NCI-H1694 (cell line): ENCODE data around the gene SRSF4.
"Not testable (repeated sequence)": the region's sequence is repeated elsewhere in the genome, so short reads cannot be mapped to it uniquely, and the experiment has no call there.

Experiments used
- DNase-seq: peaks from one replicate; lab custom pipeline; 2025; lab: John Stamatoyannopoulos, UW

Gene SRSF4

DNA sequence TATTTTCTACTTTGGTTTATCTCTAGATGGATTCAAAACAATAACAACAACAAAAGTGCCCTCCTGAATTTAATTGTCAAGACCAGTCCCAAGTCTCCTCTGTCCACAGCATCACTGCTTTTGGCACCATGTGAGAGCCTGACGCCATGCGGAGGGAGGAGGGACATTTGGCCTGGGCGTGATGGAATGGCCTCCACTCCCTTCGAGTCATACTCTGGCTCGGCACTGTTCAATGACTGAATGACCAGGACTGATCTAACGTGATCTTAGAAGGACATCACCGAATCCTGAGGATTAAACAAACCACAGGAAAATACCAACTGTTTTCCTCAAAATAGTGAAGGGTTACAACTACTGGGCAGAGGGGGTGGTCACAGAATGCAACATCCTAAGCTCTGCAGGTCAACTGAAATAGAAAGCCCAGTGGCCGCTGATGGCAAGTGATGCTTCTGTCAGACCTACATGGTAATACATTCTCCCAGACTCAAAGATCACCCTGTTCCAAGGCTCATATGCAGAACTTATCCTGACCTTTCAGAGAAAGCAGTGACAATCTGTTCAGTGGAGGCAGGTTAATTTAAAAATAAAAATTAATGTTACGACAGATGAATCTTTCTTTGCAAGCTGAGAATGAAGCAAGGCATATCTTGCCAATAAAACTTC is 19.1 kb downstream of the SRSF4 start:
- no peak for DNase-seq

DNA sequence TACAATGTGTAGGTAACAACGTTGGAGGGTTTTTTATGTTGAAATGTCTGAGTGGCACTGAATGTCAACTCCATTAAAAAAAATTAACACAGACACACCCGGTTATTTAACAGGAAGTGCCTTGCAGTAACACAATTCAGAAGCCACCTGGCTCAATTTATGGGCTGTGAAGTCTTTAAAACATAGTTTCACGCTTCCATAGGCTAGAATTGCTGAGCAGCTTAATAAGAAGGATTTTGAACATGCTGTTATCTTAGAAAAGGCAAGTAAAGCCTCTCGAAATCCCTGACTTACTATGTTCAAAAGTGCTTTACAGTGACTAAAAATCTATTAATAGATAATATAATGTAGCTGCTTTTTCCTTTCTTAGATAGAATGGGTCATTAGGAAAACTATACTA is 19.7 kb downstream of the SRSF4 start:
- DNase-seq, result no peak

DNA sequence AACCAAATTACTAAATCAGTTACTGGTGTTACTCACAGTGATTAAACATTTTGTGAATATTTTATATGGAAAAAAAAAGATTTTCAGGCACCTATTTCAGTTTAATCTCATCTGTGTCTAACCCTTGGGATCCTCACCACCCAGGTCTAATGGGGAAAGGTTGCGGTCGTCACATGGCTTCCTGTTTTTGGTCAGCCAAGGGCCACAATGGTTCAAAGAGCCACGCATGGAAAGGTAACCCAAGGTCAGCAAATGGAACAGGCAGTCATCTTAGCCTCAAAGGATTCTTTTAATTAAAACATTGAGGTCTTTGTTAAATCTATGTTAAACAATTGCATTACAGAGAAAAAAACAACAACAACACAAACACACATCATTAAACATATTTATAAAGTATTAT is 21.9 kb downstream of the SRSF4 start:
- DNase-seq, result no peak

DNA sequence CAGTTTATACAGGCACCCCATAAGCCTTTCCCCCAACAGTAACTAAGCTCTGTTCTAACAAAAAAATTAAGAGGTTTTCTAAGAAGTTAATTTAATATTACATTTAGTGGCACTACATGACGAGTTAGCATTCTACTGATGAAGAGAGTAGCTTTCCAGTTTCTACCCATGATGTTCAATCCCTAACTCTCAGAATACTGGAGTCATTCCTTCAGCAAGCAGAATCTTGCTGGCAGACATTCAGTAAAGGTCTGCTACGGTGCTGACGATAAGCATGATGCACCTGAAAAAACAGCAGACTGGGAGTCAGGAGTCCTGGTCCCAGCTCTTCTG is 24.5 kb downstream of the SRSF4 start:
- no peak for DNase-seq

DNA sequence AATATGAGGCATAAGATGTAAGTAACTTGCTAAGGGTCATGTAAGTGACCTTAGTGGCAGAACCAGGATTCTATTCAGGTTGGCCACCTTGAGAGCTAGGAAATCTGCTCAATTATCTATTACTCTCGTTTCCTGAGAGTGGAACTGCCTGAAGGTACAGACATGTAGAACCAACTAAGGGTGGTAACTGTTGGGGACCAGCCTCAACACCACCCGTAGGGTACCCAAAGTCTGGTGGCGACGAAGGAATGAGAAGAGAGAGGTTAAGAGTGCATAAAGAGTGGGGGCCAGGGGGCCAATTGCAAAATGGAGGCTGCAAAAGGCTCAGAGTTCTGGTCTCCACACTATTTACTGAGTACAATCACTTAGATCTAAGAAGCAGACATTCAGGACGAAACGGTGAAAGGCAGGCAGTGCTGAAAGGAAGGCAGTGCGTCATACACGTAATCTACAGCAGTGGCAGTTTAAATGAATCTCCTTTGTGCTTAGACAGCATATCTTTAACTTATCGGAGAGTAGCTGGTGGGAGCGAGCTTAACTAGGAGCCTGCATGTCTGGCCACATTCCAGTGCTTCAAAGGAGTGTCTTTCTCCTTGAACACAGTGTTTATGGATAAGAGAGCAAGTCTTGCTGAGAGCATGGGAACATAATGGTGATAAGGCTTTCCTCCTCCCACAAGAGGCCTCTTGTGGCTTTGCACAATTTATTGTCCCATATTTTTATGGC is 25.0 kb downstream of the SRSF4 start:
- DNase-seq, result no peak

DNA sequence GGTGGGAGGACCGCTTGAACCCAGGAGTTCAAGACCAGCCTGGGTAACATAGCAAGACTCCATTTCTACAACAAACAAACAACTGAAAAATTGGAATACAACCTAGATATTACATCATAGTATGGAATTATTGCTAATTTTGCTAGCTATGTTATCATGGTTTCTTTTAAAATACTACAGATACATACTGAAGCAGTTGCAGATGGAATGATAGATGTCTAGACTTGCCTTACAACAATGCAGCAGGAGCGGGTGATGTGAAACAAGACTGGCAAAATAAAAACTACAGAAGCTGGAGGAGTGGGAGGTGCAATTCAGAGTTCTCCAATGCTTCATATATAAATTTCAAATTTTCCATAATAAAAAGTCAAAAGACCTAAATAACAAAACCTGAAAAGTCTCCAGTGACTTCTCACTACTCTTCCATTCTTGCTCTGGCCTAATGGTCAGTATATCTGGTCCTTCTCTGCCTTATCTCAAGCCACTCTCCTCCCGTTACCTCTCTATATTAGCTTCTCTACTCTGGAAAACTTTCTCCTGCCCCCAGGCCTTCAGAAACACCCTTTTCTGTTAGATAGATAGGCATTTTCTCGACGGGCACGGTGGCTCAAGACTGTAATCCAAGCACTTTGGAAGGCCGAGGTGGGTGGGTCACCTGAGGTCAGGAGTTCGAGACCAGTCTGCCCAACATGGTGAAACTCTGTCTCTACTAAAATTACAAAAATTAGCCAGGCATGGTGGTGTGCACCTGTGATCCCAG is 29.5 kb downstream of the SRSF4 start:
- no peak for DNase-seq

DNA sequence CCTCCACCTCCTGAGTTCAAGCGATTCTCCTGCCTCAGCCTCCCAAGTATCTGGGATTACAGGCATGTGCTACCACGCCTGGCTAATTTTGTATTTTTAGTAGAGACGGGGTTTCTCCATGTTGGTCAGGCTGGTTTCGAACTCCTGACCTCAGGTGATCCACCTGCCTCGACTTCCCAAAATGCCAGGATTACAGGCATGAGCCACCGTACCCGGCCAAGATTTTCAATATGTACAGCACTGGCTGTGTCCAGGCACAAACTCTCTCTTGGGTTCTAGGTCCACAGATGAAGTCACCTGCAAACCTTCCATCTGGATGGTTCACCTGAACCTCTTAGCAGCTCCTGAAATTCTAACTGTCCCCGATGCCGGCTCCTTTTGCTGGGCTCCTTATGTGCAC is 31.4 kb downstream of the SRSF4 start:
- not testable (repeated sequence) for DNase-seq

DNA sequence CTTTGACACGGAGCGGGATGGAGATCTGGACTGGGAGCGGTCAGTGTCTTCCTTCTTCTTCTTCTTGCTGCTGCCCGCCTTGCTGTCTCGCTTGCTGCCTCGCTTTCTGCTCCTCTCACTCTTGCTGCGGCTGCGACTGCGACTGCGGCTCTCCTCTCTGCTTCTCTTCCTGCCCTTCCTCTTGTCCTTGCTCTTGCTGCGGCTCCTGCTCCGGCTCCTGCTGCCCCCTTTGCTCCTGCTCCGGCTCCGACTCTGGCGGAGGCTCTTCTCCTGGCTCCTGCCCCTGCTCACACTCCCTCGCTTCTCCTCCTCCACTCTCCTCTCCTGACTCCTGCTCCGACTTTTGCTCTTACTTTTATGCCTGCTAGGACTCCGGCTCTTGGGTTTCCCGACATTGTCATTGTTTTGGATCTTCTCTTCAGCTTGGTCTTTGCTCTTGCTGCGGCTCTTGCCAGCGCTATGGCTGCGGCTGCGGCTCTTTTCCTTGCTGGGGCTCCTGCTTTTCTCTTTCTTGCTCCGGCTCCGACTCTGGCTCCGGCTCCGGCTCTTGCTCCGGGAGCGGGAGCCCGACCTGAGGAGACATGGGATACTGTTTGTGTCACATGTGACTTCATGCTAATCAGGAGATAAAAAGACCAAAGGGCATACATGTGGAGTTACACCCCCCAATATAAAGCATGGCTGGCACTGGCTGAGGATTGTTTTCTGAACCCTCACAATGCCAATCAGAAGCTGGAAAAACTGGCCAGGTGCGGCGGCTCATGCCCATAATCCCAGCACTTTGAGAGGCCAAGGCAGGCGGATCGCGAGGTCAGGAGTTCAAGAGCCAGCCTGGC is 32.8 kb downstream of the SRSF4 start:
- no peak for DNase-seq

DNA sequence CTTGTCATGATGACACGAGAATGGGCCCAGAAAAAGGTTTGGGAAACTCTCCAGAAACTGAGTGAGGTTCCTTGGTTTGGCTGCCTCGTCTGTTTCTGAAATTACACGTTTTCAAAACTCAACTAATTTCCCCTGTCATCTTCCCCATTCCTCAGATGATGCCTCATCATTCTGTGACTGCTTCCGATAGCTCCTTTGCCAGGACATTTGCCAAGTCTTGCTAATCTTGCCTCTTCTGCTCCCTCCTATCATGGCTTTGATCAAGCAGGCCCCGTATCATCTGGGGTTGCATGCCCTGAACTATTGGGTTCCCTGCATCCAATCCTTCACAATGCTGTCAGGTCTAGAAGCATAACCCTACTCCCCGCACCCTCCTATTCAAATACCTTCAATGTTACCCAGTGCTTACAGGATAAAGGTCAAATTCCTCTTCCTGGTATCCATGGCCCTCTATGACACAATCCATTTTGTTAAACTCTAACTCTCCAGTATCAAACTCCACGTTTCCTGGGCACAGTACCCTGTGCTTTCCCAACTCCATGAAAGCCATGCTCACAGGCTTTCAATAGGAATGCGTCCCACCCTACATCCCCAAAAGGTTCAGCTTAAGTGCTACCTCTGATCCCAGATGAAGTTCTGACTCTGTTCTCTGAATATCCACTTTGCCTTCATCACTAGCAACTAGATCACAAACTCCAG is 35.8 kb downstream of the SRSF4 start:
- DNase-seq, result no peak

DNA sequence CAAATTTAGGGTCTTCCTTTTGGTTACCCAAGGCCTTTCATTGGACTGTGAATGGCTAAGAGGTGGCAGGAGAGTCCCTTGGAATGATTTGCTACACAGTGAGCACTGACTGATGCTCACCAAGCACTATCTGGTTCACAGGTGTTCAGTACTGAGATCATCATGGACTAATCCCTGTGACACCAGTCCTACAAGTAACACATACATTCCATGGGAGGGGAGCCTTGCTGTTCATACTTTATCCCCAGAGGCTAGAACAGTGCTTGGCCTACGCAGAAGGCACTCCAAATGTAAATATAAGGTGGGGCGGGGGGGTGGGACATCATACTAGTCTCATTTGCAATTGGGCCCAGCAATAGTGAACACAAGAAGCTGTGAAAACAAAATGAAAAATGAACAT is 37.5 kb downstream of the SRSF4 start:
- no peak for DNase-seq

DNA sequence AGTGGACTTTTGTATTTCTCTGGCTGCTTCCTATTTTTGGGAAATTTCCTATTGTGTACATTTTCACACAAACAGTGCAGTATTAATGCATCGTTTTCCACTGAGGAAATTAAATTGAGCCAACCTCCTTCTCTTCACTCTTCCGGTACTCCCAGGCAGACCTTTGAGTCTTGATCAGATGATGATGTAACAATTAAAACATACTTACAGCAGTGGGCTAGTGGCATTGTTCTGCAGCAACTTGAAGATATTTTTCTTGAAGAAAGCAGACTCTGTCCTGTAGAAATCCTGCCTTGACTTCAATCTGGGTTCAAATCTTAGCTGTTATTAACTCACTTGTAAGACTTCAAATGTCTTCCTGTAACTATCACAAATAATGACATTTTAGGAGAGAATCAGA is 39.0 kb downstream of the SRSF4 start:
- no peak for DNase-seq

DNA sequence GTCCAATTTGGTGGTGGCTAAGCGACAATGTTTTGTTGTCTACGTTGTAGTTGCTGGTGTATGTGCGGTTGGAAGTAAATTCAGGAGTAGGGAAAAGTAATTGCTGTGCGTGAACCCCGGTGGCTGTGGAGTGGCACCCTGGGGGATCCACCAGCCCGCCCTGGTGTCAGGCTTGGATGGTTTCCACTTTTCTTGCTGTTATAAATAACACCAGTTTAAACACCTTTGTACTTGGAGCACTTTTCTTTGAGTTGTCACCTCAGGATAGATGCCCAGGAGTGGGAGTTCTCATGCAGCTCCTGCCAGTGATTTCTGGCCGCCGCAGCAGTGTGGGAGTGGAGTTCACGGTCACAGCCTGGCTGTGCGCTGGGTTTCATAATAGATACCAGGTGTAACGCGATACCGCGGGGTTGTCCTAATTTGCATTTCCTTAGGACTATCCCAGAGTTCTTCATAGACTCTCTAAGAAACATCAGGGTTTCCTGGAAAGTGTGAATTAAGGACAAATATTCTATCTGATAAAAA is 45.2 kb downstream of the SRSF4 start:
- DNase-seq, result no peak

DNA sequence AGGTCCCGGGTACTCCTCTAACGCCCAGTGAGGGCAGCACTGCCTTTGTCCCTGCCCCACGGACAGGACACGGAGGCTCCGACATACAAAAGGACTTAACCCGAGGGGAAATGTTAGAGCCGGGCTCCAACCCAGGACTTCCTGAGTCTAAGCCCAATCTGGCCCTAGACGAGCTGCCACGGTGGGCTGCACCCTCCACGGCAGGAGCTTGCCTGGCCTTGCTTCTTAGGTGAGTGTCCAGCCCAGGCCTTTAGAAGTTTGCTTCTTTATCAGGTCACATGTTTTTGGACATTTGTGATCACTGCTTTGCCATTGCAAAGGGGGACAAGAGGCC is 47.0 kb downstream of the SRSF4 start:
- no peak for DNase-seq

DNA sequence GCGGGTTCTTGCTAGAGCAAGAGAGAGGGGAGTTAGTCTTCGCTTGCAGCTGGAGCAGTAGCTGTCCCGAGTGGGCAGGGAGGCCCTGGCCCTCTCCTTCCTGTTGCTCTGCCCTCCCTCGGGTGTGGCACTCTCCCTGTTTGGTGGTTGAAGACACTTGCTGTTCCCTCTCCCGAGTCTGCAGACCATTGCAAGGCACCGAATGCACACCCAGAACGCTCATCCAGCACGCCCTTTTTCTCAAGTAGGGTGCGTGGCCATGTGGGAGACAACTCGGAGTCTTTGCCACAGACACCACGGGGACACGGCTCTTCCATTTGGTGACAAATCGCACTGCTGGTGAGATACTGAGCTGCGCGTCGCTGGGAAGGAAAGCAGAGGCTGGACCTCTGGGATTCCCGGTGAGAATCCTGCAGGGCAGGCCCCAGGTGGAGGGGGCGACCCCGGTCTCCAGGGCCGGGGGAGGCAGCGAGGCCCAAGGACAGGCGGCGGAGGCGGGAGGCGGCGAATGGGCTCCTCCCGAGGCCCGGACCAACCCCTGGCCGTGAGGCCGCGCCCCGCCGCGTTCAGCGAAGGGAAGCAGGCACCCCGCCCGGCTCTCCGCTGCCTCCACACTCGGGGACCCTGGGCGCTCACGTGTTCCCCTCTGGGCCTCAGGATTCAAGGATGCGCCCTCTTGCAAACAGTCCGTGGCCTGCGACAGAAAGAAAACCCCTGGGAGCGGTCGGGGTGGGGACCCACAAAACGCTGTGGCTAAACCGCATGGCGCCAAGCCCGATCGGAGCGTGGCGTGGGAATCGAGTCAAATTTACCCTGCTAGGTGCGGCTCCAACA is 47.6 kb downstream of the SRSF4 start:
- DNase-seq, result no peak

DNA sequence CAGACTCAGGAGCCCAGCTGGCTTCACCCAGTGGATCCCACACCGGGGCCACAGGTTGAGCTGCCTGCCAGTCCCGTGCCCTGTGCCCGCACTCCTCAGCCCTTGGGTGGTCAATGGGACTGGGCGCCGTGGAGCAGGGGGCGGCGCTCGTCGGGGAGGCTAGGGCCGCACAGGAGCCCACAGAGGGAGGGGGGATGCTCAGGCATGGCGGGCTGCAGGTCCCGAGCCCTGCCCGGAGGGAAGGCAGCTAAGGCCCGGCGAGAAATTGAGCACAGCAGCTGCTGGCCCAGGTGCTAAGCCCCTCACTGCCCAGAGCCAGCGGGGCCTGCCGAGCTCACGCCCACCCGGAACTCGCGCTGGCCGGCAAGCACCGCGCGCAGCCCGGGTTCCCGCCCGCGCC is 50.6 kb downstream of the SRSF4 start:
- DNase-seq, result not testable (repeated sequence)

DNA sequence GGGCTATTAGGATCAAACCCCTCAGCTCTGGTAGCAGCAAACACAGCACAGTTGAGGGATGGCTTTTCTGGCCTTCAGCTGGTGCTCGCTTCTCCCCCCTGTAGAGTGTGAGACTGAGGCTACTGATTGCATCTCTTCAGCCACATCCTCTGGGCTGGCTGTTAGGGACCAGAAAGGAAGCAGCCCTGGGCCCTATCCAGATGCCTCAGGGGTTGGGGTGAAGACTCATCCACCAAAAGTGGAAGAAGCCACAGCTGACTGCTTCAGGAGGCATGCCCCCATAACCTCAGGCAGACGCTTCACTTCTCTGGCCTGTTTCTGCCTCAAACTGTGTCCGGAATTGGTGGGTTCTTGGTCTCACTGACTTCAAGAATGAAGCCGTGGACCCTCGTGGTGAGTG is 51.8 kb downstream of the SRSF4 start:
- no peak for DNase-seq

DNA sequence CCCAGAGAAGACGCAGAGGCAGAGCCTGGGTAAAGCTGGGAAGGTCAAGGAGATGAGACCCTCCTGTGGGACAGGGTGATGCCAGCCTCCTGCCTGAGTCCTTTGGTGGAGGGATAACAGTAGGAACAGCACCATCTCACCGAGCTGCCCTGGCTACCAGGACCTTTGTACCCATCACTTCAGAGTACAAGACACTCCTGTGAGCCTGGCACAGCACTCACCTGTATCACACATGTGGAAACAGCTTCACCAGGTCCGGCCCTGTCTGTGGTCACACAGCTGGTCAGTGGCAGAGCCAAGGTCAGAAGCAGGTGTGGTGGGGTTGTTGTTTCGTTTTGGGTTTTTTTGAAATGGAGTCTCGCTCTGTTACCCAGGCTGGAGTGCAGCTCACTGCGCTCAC is 53.0 kb downstream of the SRSF4 start:
- no peak for DNase-seq

DNA sequence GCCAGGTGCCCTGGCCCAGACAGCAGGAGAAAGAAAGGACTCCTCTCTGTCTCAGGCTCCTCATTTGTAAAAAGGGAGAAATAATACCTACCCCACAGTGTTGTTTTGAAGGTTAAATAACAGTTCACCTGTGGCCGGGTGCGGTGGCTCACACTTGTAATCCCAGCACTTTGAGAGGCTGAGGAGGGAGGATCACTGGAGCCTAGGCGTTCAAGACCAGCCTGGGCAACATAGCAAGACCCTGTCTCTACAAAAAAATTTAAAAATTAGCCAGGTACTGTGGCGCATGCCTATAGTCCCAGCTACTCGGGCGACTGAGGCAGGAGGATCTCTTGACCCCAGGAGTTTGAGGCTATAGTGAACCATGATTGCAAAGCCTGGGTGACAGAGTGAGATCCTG is 55.5 kb downstream of the SRSF4 start:
- DNase-seq, result no peak

DNA sequence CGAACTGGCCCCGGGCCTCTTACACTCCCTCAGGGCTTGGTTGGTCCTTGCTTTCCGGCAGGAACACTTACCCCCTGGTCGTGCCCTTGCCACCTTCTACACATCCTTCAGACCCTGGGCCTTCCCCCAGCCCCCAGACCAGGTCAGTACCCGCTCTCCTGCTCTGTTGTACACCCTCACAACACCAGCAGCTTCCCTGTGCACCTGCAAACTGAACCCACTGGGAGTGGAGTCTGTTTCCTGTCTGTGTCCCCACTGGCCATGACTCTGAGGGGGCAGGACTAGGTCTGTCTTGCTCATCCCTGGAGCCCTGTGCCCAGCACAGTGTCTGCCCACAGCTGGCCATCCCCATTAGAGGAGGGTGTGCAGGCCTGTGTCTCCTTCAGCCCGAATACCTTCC is 55.9 kb downstream of the SRSF4 start:
- DNase-seq, result no peak

DNA sequence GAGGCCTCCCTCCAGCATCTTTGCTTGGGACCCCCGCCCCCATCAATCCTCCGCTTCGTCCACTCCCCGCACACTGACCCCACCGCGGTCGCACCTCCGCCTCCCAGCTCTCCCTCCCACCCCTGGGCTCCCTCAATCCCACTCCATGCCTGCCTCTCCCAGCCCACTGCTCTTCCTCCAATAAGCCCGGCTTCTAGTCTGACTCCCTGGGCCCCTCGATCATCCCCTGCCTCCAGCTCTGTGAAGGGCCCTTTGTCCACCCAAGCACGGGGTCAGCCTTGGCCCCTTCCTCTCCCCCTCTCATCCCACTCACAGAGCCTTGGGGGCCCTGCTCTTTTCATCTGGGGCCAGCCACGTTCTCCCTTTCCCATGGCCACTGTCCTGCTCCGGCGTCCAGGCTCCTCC is 56.5 kb downstream of the SRSF4 start:
- DNase-seq, result no peak
